Measurements from ENCODE around the gene FAT1. TPM values are rescaled to one million over a fixed set of nuclear protein-coding genes. Genes with fewer than 3 reads are reported as not detected.
"Not testable (repeated sequence)": the region's sequence is repeated elsewhere in the genome, so short reads cannot be mapped to it uniquely, and the experiment has no call there.

The FAT1 gene
- total RNA-seq, 1 donor from 2014 or later, result 84.3 TPM

- ATAC-seq, result no peak
These were observed 57.4 kb downstream of the FAT1 start for GRCh38 chr4:186666252-186666651.

DNA sequence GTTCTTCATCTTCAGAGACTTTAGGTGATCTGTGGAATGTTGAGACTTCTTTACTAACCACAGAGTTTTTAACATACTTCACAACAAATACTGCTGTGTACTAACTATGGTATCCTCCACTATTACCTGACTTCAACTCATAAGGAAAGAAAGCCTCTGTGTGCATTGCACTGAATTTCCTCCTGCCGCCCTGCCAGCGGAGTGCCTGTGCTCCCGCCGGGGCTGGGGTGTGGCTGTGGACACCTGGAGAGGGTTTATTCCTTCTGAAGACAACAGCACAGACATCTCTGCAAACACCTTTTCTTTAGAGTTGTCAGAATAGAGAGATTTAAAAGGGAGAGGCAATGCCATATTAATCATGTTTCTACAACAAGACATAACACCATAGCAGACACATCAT is 63.3 kb downstream of the FAT1 start:
- Histone ChIP-seq H3K9me3 (no peaks in the 10 kb centered on the region), H3K27me3 (no peaks in the 10 kb centered on the region), H3K27ac (no peak overlapping the region), H3K4me1 (no peaks in the 10 kb centered on the region), H3K4me3 (no peak overlapping the region), H3K36me3 (peaks cover 12% of the 10 kb centered on the region)
- TF ChIP-seq, protein P1, sequence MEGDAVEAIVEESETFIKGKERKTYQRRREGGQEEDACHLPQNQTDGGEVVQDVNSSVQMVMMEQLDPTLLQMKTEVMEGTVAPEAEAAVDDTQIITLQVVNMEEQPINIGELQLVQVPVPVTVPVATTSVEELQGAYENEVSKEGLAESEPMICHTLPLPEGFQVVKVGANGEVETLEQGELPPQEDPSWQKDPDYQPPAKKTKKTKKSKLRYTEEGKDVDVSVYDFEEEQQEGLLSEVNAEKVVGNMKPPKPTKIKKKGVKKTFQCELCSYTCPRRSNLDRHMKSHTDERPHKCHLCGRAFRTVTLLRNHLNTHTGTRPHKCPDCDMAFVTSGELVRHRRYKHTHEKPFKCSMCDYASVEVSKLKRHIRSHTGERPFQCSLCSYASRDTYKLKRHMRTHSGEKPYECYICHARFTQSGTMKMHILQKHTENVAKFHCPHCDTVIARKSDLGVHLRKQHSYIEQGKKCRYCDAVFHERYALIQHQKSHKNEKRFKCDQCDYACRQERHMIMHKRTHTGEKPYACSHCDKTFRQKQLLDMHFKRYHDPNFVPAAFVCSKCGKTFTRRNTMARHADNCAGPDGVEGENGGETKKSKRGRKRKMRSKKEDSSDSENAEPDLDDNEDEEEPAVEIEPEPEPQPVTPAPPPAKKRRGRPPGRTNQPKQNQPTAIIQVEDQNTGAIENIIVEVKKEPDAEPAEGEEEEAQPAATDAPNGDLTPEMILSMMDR (IDR thresholded peaks at IDR 0.05), result no peak
- intact Hi-C loops (cut with DNase I), result no loop called here
- ATAC-seq, result no peak
- DNase-seq, result no peak

More at GRCh38 chr4:186666252-186666651, 57.4 kb downstream of the FAT1 start:
- Histone ChIP-seq H3K4me1 (peaks cover 7% of the 10 kb centered on the region), H3K36me3 (peaks cover 5% of the 10 kb centered on the region), H3K4me3 (no peak overlapping the region), H3K9me3 (no peaks in the 10 kb centered on the region), H3K27me3 (no peaks in the 10 kb centered on the region), H3K27ac (no peak overlapping the region)
- DNase-seq, result no peak
- intact Hi-C loops (cut with DNase I), result no loop called here
- TF ChIP-seq, protein P1 (IDR thresholded peaks at IDR 0.05), result no peak

DNA sequence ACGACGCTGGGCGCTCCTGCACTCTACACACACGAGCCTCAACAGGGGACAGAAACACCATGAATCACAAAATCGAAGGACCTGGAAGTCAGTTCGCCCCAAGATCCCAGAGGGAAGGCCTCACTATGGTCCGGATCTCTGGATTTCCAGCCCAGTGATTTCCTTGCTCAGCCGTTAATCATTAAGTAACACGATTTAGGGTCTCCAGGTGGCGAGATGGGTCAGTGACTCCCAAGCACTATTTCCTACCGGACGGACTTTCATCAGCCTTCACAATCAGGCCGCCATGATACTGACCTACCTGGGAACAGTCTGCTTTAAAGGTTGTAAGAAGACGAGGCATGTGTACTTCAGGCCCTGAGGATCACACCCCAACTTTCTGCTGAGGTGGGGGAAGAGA is 63.7 kb downstream of the FAT1 start:
- Histone ChIP-seq H3K4me3 (no peak overlapping the region), H3K27me3 (no peaks in the 10 kb centered on the region), H3K9me3 (no peaks in the 10 kb centered on the region), H3K27ac (no peak overlapping the region), H3K4me1 (no peaks in the 10 kb centered on the region), H3K36me3 (peaks cover 12% of the 10 kb centered on the region)
- intact Hi-C loops (cut with DNase I), result no loop called here
- no peak for ATAC-seq
- DNase-seq, result no peak
- TF ChIP-seq, protein P1 (IDR thresholded peaks at IDR 0.05), result no peak

GRCh38 chr4:186659456-186659855 is 64.2 kb downstream of the FAT1 start:
- H3K27me3 ChIP-seq; H3K4me1 ChIP-seq; ATAC-seq; H3K9me3 ChIP-seq; intact Hi-C loops (cut with DNase I); DNase-seq; H3K27ac ChIP-seq; H3K4me3 ChIP-seq: not testable (repeated sequence)
- H3K36me3 ChIP-seq, result peaks cover 12% of the 10 kb centered on the region

GRCh38 chr4:186658657-186659056 is 65.0 kb downstream of the FAT1 start:
- peaks cover 12% of the 10 kb centered on the region for H3K36me3 ChIP-seq
- no peaks in the 10 kb centered on the region for H3K9me3 ChIP-seq
- TF ChIP-seq, protein P1 (IDR thresholded peaks at IDR 0.05), result no peak
- H3K4me1 ChIP-seq, result no peaks in the 10 kb centered on the region
- intact Hi-C loops (cut with DNase I), result no loop called here
- DNase-seq (no peak), ATAC-seq (no peak)
- no peak overlapping the region for H3K4me3 ChIP-seq
- no peak overlapping the region for H3K27ac ChIP-seq
- no peaks in the 10 kb centered on the region for H3K27me3 ChIP-seq

DNA sequence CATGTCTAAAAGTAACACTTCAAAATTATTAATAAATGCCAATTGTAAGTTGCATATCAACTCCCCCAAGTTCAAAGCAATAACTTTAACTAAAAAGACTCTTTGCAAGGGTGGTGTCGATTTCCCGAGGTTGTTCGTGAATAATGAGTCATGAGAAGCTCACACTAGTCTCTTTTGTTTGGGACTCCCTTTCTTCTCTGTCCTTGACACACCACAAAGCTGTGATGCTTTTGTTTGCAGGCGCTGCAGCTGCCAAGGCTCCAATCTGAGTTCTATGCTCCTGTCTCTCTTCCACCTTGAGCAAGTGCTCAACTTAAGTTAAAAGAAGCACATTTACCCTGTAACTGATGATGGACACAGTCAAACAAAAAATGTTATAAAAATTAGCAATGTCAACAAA is 65.9 kb downstream of the FAT1 start:
- DNase-seq (no peak), ATAC-seq (no peak)
- H3K36me3 ChIP-seq, result peaks cover 7% of the 10 kb centered on the region
- intact Hi-C loops (cut with DNase I), result no loop called here
- H3K9me3 ChIP-seq, result no peaks in the 10 kb centered on the region
- H3K4me1 ChIP-seq, result no peaks in the 10 kb centered on the region
- TF ChIP-seq, protein P1 (IDR thresholded peaks at IDR 0.05), result no peak
- H3K4me3 ChIP-seq, result no peak overlapping the region
- no peaks in the 10 kb centered on the region for H3K27me3 ChIP-seq
- no peak overlapping the region for H3K27ac ChIP-seq

Data from upper lobe of right lung (tissue), 1 donor.